Measurements from ENCODE around the gene RAB44.
"Not testable (repeated sequence)": the region's sequence is repeated elsewhere in the genome, so short reads cannot be mapped to it uniquely, and the experiment has no call there.

RAB44 gene

GRCh38 chr6:36697481-36697903, at the start of gene RAB44:
TSS of gene RAB44 (plus strand) at chr6:36697826. CDS start at chr6:36704236, 6,410 bp downstream.
- no peak within 1 kb of the TSS for H3K27ac ChIP-seq
- peak; percentile 7 for DNase-seq
- H3K4me3 ChIP-seq (ENCODE audit: low read depth, low read length), result no peak within 1 kb of the TSS
- H3K36me3 ChIP-seq, result no peaks in the 10 kb centered on the region
- TF ChIP-seq, protein P1, sequence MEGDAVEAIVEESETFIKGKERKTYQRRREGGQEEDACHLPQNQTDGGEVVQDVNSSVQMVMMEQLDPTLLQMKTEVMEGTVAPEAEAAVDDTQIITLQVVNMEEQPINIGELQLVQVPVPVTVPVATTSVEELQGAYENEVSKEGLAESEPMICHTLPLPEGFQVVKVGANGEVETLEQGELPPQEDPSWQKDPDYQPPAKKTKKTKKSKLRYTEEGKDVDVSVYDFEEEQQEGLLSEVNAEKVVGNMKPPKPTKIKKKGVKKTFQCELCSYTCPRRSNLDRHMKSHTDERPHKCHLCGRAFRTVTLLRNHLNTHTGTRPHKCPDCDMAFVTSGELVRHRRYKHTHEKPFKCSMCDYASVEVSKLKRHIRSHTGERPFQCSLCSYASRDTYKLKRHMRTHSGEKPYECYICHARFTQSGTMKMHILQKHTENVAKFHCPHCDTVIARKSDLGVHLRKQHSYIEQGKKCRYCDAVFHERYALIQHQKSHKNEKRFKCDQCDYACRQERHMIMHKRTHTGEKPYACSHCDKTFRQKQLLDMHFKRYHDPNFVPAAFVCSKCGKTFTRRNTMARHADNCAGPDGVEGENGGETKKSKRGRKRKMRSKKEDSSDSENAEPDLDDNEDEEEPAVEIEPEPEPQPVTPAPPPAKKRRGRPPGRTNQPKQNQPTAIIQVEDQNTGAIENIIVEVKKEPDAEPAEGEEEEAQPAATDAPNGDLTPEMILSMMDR (IDR thresholded peaks at IDR 0.05; ENCODE audit: low read depth, low read length), result no peak
- H3K9me3 ChIP-seq (ENCODE audit: severe bottlenecking), result peaks cover 3% of the 10 kb centered on the region
- H3K27me3 ChIP-seq (ENCODE audit: insufficient read depth, low read depth, severe bottlenecking), result no peaks in the 10 kb centered on the region

DNA sequence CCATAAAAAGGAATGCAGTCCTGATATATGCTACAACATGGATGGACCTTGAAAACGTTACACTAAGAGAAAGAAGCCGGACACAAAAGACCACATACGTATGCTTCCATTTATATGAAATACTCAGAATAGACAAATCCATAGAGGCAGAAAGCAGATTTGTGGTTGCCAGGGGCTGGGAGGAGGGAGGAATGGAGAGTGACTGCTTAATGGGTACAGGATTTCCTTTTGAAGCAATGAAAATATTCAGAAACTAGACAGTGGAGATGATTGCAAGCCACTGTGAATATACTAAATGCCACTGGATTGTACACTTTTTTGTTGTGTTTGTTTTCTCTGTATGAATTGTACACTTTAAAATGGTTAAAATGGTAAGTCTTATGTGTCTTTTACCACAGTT, 48.5 kb upstream of the RAB44 start:
- TF ChIP-seq, protein P1 (IDR thresholded peaks at IDR 0.05; ENCODE audit: low read depth, low read length), result no peak
- DNase-seq, result no peak
- H3K36me3 ChIP-seq, result no peaks in the 10 kb centered on the region
- H3K4me3 ChIP-seq (ENCODE audit: low read depth, low read length), result no peak overlapping the region
- no peak overlapping the region for H3K27ac ChIP-seq
- H3K9me3 ChIP-seq (ENCODE audit: severe bottlenecking), result no peaks in the 10 kb centered on the region
- H3K27me3 ChIP-seq (ENCODE audit: insufficient read depth, low read depth, severe bottlenecking), result peaks cover 37% of the 10 kb centered on the region

DNA sequence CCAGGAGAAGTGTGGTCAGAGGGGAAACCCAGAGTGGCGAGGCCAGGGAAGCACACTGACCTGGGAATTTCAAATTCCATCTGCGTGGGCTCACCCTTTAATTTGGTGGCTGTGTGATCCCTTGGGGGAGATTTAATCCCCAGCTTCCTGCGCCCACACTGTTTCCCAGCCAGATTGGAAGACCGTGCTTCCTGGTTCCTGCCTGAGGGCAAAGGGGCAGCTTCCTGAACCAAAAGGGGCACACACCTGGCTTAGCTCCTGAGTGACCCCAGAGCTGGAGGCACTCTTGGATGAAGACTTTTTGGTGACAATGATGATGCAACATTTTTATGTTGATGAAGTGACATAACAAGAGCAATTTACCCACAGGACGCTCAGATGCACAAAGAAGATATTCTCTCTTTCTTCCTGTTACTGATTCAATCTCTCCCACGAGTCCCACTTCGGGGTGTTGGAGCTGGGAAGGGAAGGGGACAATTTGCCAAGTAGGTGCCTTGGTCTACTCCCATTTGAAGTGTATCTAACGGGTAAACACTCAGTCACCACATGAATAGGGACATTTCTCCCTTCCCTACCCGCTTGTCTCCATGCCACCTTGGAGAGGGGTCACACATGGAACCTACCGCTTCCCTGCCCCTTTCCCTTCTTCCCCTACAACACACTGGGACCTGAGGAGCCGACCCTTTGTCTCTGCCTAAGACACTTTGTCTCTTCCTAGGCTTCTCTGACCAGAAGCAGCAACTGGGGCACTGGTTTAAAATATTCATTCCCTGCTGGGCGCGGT, 47.7 kb upstream of the RAB44 start:
- Histone ChIP-seq H3K27ac (no peak overlapping the region), H3K9me3 (ENCODE audit: severe bottlenecking) (no peaks in the 10 kb centered on the region), H3K4me3 (ENCODE audit: low read depth, low read length) (no peak overlapping the region), H3K27me3 (ENCODE audit: insufficient read depth, low read depth, severe bottlenecking) (peaks cover 37% of the 10 kb centered on the region), H3K36me3 (no peaks in the 10 kb centered on the region)
- no peak for DNase-seq
- TF ChIP-seq, protein P1 (IDR thresholded peaks at IDR 0.05; ENCODE audit: low read depth, low read length), result no peak

GRCh38 chr6:36650848-36651478, 46.7 kb upstream of the RAB44 start:
- TF ChIP-seq, protein P1 (IDR thresholded peaks at IDR 0.05; ENCODE audit: low read depth, low read length), result no peak
- H3K27ac ChIP-seq, result no peak overlapping the region
- no peak overlapping the region for H3K4me3 ChIP-seq (ENCODE audit: low read depth, low read length)
- H3K36me3 ChIP-seq, result no peaks in the 10 kb centered on the region
- peaks cover 37% of the 10 kb centered on the region for H3K27me3 ChIP-seq (ENCODE audit: insufficient read depth, low read depth, severe bottlenecking)
- DNase-seq, result no peak
- no peaks in the 10 kb centered on the region for H3K9me3 ChIP-seq (ENCODE audit: severe bottlenecking)

DNA sequence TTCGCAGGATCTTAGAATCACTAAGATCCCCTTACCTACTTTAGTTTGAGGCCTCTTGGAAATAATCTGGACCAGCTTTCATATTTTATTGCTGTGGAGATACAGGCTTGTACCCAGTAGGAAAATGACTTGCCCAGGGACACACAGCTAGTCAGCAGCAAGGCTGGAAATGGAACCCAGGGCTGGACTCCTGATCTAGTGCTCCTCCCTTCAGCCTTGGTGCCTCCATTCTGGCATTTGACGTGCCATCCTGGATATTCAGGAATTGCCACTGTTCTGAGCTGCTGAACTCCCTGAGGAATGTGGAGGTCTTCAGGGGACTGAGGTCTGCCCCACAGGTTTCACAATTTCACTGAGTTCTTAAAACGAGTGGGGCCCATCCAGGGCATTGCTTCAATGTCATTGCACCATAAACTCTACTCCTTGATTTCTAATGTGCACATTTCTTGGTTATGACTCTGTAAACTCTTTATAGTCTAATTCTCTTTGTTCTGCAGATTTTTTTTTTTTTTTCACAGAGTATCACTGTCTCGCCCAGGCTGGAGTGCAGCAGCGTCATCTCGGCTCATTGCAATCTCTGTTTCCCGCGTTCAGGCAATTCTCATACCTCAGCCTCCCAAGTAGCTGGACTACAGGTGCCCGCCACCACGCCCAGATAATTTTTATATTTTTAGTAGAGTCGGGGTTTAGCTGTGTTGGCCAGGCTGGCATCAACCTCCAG, 45.8 kb upstream of the RAB44 start:
- H3K36me3 ChIP-seq, result no peaks in the 10 kb centered on the region
- peaks cover 37% of the 10 kb centered on the region for H3K27me3 ChIP-seq (ENCODE audit: insufficient read depth, low read depth, severe bottlenecking)
- no peaks in the 10 kb centered on the region for H3K9me3 ChIP-seq (ENCODE audit: severe bottlenecking)
- H3K4me3 ChIP-seq (ENCODE audit: low read depth, low read length), result no peak overlapping the region
- no peak for DNase-seq
- no peak overlapping the region for H3K27ac ChIP-seq
- TF ChIP-seq, protein P1 (IDR thresholded peaks at IDR 0.05; ENCODE audit: low read depth, low read length), result no peak

- H3K4me3 ChIP-seq (ENCODE audit: low read depth, low read length); H3K36me3 ChIP-seq; H3K27ac ChIP-seq; DNase-seq; H3K9me3 ChIP-seq (ENCODE audit: severe bottlenecking): not testable (repeated sequence)
- peaks cover 31% of the 10 kb centered on the region for H3K27me3 ChIP-seq (ENCODE audit: insufficient read depth, low read depth, severe bottlenecking)
These were observed 43.2 kb upstream of the RAB44 start for GRCh38 chr6:36654469-36654868.

Measured in WERI-Rb-1 (cell line).